ENCODE data around the gene CYP2W1. TPM values are rescaled to one million over a fixed set of nuclear protein-coding genes. Genes with fewer than 3 reads are reported as not detected.
A peak's percentile ranks its signal among the peaks of the same experiment; 100 is the strongest.
"Not testable (repeated sequence)": the region's sequence is repeated elsewhere in the genome, so short reads cannot be mapped to it uniquely, and the experiment has no call there.

The CYP2W1 gene
- total RNA-seq, 4 donors from 2014 or later = 11.7 to 31.6 (median 19.3) TPM

DNA sequence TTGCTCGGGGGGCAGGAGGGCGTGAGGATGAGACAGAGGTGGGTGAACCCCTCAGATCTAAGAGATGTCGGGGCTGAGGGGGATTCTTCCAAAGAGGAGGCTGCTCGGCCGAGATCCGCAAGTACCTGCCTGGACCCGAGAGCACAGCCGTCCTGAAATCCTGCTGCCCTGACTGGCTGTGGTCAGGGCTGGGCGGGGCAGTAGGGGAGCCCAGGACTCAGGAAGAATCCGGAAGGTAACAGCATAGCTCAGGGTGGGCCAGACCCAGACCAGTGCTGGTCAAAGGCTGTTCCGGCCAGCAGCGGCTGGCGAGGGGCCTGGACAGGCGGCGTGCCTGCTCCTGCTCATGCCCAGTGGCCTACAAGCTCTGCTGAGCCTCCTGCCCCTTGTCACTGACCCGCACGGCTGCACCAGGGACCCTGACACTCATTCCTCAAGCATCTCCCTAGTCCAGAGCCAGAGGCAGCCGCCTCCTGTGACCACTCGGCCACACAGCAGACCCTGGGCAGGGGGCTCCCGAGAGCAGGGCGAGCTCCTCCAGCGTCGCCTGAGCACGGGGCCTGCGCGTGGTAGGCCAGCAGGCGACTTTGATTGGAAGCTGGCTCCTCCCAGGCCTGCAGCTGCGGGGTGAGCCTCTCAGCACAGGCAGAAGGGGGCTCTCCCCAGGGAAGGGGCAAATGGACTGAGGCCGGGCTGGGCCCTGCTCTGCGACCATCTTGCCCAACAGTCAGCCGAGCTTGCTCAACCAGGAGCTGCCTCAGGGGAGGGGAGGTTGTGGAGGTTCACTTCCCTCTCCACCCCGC, 25.4 kb upstream of the CYP2W1 start:
- WGBS, 2 donors = 66 to 74% methylated on average over 26 to 28 of the region's 32 CpGs
- intact Hi-C loops (cut with DNase I; ENCODE audit: low total_unique reads) = no loop called here
- DNase-seq (ENCODE audit: low spot score in 2 of 2) = peak in 1 of 2 donors; percentile 86

DNA sequence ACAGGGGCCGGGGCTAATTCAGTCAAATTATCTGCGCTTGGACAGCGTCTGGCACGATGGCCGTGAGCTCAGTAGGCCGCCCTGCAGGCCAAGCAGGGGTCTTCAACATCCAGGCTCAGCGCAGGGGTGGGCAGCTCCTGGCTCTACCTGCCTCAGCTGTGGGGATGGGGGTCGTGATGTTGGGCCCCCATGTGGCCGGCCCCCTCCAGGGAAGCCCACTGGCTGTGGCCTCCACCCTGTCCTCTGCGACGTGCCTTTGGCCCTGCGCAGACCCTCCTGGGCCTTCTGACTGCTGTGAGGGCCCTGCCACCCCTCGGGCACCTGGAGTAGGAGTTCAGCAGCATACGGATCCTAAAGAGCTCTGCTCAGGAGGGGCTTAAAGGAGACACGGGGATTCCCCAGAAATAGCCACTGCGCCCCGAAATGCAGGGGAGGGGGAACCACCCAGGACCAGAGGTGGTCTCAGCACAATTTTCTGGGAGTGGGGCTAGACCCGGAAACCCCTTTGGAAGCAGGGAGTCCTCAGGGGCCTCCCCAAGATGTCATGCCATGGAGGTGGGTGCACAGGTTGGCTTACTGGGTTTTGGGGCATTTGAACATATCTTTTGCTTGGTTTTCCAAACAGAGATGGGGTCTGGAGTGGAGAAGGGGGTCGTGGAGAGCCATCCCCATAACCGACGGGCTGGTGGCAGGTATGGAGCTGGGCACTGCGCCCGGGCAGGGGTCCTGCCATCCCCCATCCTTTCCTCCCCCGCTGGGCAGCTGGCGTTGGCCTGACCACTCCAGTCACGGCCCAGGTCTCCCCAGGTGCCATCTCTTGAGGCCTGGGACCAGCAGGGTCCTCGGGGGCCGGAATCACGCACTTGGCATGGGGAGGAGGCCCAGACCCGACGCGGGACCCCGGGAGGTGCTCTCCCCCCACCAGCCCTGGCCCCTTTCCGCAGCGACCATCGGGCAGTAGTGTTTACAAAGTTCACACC, 24.5 kb upstream of the CYP2W1 start:
- TF ChIP-seq, protein P1, sequence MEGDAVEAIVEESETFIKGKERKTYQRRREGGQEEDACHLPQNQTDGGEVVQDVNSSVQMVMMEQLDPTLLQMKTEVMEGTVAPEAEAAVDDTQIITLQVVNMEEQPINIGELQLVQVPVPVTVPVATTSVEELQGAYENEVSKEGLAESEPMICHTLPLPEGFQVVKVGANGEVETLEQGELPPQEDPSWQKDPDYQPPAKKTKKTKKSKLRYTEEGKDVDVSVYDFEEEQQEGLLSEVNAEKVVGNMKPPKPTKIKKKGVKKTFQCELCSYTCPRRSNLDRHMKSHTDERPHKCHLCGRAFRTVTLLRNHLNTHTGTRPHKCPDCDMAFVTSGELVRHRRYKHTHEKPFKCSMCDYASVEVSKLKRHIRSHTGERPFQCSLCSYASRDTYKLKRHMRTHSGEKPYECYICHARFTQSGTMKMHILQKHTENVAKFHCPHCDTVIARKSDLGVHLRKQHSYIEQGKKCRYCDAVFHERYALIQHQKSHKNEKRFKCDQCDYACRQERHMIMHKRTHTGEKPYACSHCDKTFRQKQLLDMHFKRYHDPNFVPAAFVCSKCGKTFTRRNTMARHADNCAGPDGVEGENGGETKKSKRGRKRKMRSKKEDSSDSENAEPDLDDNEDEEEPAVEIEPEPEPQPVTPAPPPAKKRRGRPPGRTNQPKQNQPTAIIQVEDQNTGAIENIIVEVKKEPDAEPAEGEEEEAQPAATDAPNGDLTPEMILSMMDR (IDR thresholded peaks at IDR 0.05) = no peak
- TF ChIP-seq POLR2A (IDR thresholded peaks at IDR 0.05) = no peak
- intact Hi-C loops (cut with DNase I; ENCODE audit: low total_unique reads) = no loop called here
- no peak overlapping the region for H3K4me3 ChIP-seq (ENCODE audit: low read depth, poor library complexity, severe bottlenecking)
- WGBS, 2 donors = 82 to 85% methylated on average over 22 to 36 of the region's 36 CpGs
- DNase-seq (ENCODE audit: low spot score in 2 of 2) = peak in 1 of 2 donors; percentile 75

More for the DNA sequence above, 25.4 kb upstream of the CYP2W1 start:
- TF ChIP-seq, protein P1 (IDR thresholded peaks at IDR 0.05) = no peak
- no peak for TF ChIP-seq POLR2A (IDR thresholded peaks at IDR 0.05)
- H3K4me3 ChIP-seq (ENCODE audit: low read depth, poor library complexity, severe bottlenecking) = no peak overlapping the region

DNA sequence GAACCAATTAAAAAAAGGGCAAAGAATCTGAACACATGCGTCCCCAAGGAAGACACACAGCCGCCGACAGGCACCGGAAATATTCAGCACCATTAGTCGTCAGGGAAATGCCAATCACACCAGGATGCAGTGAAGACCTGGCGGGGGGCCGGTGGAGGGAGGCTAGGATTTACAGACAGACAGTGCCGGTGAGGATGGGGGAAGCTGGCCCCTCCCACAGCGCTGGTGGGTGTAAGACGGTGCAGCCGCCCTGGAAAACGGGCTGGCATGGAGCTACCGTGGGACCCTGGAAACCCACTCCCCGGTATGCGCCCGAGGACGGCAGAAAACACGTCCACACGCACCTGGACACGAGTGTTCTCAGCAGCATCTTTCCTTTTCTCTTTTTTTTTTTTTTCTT, 23.7 kb upstream of the CYP2W1 start:
- no peak for TF ChIP-seq POLR2A (IDR thresholded peaks at IDR 0.05)
- TF ChIP-seq, protein P1 (IDR thresholded peaks at IDR 0.05) = no peak
- 82 to 83% methylated on average over 20 of the region's 20 CpGs for WGBS, 2 donors
- intact Hi-C loops (cut with DNase I; ENCODE audit: low total_unique reads) = no loop called here
- no peak overlapping the region for H3K4me3 ChIP-seq (ENCODE audit: low read depth, poor library complexity, severe bottlenecking)
- DNase-seq (ENCODE audit: low spot score in 2 of 2) = peak in 1 of 2 donors; percentile 80

DNA sequence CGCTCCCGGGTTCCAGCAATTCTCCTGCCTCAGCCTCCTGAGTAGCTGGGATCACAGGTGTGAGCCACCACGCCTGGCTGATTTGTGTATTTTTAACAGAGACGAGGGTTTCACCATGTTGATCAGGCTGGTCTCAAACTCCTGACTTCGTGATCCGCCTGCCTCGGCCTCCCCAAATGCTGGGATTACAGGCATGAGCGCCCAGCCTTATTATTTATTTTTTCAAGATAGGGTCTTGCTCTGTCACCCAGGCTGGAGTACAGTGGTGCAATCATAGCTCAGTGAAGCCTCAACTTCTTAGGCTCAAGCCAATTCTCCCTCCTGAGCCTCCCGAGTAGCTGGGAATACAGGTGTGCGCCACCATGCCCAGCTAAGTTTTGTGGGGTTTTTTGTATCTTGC, 23.2 kb upstream of the CYP2W1 start:
- intact Hi-C loops (cut with DNase I; ENCODE audit: low total_unique reads); H3K4me3 ChIP-seq (ENCODE audit: low read depth, poor library complexity, severe bottlenecking): not testable (repeated sequence)
- peak in 1 of 2 donors; percentile 66 for DNase-seq (ENCODE audit: low spot score in 2 of 2)
- 91 to 94% methylated on average over 10 of the region's 10 CpGs for WGBS, 2 donors

DNA sequence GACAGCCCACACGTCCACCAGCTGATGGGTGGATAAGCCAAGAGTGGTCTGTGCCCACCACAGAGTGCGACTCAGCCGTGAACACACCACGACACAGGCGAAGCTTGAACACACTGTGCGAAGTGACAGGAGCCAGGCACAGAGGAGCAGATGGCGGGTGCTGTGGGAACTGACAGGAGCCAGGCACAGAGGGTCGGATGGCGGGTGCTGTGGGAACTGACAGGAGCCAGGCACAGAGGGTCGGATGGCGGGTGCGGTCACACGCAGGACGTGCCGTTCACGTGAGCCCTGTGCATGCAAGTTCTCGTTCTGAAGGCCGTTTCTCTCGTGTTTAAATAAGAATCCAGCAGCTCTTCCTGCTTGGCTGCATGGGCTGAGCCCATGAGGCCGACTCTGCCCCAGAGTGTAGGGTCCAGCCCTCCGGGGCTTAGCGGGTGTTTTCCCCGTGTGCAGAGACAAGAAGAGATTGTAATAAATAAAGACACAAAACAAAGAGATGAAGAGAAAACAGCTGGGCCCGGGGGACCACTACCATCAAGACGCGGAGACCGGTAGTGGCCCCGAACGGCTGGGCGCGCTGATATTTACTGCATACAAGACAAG, 22.6 kb upstream of the CYP2W1 start:
- no peak overlapping the region for H3K4me3 ChIP-seq (ENCODE audit: low read depth, poor library complexity, severe bottlenecking)
- 68 to 73% methylated on average over 31 of the region's 31 CpGs for WGBS, 2 donors
- TF ChIP-seq POLR2A (IDR thresholded peaks at IDR 0.05) = no peak
- TF ChIP-seq, protein P1 (IDR thresholded peaks at IDR 0.05) = no peak
- peak in 1 of 2 donors; percentile 74 for DNase-seq (ENCODE audit: low spot score in 2 of 2)
- intact Hi-C loops (cut with DNase I; ENCODE audit: low total_unique reads) = no loop called here

DNA sequence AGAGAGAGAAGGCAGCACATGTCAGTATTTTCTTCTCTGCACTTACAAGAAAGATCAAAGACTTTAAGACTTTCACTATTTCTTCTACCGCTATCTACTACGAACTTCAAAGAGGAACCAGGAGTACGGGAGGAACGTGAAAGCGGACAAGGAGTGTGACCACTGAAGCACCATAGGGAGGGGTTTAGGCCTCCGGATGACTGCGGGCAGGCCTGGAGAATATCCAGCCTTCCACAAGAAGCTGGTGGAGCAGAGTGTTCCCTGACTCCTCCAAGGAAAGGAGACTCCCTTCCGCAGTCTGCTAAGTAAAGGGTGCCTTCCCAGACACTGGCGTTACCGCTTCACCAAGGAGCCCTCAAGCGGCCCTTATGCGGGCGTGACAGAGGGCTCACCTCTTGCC, 22.0 kb upstream of the CYP2W1 start:
- WGBS, 2 donors = 65 to 70% methylated on average over 13 of the region's 13 CpGs
- DNase-seq (ENCODE audit: low spot score in 2 of 2) = peak in 1 of 2 donors; percentile 65
- H3K4me3 ChIP-seq (ENCODE audit: low read depth, poor library complexity, severe bottlenecking); intact Hi-C loops (cut with DNase I; ENCODE audit: low total_unique reads): not testable (repeated sequence)
